Germinal center (tissue), 1 donor: ENCODE data around the gene MOXD1.
"Not testable (repeated sequence)": the region's sequence is repeated elsewhere in the genome, so short reads cannot be mapped to it uniquely, and the experiment has no call there.

ENCODE experiments used
- DNase-seq: peaks from one replicate; pipeline ENCODE4 v3.0.0; 2012; ENCODE audit warnings: mixed read lengths, low spot score

The MOXD1 gene

DNA sequence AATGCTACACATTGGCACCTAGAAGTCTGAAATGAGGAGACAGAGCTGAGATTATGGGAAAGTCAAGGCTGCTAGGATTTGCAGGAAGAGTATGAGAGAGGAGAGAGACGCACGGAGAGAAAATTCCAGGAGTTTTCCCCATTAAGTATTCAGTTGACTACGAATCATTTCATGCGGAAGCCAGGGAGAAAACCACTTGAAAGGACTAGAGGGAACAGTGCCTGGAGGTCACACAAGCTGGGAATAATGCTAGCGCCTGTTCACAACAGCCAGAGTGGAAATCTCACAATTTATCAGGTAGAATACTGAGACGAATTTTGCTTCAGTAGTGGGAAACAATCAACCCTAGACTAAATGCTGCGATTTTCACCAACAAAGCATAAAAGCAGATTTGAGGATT is 118.6 kb downstream of the MOXD1 start:
- no peak for DNase-seq

DNA sequence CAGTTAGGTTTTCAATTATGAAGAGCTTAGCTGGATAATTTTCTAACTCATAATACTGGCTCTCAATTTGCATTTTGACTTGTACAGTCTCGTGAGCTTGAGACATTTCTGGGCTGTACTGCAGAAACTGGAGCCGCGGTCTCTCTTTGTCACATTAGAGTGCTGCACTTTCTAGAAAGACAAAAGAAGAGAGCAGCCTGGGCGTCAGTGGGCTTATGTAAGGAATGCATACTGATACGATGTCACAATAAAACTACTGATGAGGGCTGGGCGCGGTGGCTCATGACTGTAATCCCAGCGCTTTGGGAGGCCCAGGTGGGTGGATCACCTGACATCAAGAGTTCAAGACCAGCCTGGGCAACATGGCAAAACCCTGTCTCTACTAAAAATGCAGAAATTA is 120.8 kb downstream of the MOXD1 start:
- no peak for DNase-seq

DNA sequence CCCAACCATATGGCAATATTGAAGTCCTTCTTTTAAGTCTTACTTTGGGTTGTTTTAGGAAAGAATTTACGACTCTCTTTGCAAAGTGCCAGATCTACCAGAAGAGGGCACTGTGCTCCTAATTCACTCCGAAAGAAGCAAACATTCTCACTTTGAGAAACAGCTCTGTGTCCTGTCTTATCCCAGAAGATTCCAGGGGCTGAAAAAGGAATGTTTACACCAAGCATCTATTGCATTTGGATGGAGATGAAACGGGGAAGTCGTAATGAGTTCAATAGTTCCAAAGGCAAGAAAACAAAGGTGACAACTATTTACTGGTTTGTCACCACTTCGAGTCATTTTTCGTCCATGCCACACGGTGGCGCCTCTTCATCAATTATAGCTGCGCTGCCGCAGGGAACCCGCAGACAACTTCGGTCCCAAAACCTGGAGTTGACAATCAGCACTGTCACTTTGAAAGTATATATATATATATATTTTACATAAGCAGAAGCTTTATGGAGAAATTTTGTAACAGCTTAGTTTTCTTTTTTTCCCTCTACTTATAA is 121.6 kb downstream of the MOXD1 start:
- DNase-seq = peak; percentile 57

DNA sequence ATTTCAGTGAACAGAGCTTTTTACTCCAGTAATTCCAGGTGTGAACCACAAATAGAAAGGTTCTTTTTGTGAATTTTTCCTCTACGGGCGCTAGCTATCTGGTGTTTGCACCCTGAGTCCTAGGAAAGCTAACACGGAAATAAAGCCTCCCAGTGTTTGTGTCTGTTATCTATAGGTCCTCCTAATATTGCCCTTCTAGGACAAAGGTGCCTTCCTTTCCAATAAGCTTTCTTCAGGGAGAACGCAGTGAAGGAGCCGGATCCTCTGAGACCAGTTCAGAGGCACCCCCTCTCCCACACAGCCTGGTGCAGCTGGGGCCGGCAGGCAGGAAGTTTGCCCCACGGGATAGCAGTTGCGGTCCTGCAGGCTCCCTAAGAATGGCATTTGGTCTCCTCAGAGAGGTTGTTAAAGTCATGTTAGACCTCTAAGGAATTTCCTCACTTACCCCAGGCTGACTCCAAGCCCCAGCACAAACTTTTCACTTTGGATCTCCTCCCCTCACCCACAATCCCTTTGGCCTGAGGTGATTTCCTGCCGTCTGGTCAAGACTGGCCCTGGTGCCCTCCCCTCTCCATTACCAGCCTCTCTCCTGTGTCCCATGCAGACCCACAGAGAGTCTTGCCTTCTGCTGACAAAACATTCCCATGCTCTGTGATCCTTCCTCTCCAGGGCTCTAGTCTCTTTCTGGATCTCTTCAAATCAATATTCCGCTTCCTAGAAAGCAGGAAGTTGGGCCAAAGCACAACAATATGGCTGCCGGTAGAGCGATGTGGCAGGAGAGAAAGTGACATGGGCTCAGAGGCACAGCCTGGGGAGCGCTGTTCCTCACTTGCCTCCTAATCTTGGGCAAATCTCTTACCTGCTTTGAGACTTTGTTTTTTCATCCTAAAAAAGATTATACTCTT is 126.0 kb downstream of the MOXD1 start:
- no peak for DNase-seq

DNA sequence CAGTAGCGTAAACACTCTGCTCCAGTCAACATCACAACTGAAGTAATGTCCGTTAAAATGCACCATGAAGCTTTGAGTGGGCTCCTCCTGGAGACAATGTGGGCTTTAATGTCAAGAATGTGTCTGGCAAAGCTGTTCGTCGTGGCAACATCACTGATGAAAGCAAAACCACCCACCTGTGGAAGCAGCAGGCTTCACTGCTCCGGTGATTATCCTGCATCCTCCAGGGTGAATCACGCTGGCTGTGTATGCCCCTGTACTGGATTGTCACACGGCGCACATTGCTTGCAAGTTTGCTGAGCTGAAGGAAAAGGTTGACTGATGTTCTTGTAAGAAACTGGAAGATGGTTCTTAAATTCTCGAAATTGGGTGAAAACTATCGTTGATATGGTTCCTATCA is 128.5 kb downstream of the MOXD1 start:
- no peak for DNase-seq

DNA sequence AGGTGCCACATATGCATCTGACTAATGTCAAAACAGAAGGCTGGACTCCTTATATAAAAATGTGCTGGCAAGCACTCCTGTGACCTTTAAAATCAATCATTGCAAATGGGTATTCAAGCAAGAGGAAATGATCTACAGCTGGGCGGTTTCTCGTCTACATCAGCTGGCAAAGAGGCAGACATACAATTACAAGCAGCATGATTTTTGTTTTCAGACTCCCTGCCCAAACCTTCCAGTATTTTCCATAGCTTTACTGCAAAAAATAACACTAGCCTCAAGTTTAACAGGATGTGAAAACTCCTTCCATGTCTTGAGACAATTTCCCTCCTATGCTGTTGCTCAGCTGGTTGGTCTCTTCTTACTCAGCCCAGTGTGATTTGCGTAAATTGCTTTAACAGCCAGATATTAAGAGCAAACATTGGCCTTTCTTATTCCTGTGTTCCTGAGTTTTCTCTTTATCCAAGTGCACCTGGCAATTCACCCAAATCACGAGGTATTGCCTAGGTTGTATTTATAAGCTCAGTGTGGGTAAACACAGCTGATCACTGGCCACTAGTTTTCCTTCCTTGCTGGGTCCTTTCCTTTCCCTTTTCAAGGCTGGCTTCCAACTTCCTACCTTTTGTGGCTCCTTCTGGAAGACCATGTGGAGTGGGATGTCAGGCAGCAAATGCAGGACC is 130.4 kb downstream of the MOXD1 start:
- DNase-seq = no peak

DNA sequence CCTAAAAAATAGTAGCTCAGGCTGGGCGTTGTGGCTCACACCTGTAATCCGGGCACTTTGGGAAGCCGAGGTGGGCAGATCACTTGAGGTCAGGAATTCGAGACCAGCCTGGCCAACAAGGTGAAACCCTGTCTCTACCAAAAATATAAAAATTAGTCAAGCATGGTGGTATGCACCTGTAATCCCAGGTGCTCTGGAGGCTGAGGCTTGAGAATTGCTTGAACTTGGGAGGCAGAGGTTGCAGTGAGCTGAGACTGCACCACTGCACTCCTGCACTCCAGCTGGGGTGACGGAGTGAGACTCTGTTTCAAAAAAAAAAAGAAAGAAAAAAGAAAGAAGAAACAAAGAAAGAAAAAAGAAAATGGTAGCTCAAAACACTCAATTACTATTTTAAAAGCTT is 132.6 kb downstream of the MOXD1 start:
- not testable (repeated sequence) for DNase-seq

DNA sequence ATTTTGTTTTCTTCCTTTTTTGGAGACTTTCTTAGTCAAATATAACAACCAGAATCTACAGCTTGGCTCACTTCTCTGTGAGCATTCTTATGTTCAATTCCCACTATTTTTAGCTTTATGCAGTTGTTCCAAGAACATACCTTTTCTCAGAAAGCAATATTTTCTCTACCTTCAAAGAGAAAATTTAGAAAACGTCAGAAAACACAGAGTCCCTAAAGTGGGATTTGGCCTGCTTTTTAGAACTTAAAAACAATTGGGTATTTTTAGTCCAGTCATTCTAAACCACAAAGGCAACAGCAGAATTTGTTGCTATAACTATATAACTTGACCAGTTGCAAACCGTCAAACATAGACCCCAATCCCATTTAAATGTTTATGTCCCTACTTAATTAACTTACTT is 133.1 kb downstream of the MOXD1 start:
- peak; percentile 5 for DNase-seq

DNA sequence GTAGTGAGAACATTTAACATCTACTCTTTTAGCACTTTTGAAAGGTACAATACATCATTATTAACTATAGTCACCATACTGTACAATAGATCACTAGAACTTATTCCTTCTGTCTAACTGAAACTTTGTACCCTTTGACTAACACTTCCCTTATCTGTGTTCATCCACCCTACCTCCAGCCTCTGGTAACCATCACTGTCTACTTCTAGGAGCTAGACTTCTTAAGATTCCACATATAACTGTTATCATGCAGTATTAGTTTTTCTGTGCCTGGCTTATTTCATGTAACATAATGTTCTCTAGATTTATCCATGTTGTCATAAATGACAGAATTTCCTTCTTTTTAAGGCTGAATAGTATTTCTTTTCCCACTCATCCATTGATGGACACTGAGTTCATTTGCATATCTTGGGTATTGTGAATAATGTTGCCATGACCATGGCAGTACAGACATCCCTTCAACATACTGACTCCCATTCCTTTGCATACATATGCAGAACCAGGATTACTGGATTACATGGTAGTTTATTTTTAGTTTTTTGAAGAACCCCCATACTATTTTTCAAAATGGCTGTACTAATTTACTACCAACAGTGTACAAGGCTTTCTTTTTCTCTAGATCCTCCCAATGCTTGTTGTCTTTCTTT is 135.7 kb downstream of the MOXD1 start:
- no peak for DNase-seq

DNA sequence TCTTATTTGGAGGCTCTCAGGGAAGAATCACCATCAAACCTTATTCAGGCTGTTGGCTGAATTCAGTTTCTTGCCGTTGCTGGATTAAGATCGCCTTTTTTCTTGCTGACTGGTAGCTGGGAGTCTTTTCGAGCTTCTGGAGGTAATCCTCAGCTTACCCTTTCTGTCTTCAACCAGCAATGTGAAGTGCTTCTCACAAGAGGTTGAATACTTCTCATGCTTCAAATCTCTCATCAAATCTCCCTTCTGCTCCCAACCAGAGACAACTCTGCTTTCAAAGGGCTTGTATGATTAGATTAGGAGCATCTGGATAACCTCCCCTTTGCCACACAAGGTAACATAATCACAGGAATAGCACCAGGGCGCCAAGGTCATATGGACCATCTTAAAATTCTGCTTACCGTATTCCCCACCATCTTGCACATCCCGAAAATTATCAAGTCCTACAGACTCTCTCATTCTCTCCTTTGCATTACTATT is 137.2 kb downstream of the MOXD1 start:
- no peak for DNase-seq

DNA sequence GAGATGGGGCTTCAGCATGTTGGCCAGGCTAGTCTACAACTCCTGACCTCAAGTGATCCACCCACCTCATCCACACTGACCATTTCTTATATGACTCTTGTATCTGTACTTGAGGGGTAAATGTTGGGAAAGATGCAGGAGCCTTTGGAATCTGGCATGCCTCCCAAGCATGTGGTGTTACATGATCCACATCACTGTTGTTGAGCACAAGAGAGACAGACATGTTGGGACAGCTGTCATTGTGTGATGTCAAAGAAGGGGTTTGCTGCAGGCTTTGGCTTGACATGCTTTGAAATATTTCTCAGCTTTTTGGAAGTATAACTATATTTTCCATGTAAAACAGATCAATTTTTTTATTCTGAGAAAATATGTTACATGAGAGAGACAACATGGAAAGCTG is 139.9 kb downstream of the MOXD1 start:
- DNase-seq = no peak

DNA sequence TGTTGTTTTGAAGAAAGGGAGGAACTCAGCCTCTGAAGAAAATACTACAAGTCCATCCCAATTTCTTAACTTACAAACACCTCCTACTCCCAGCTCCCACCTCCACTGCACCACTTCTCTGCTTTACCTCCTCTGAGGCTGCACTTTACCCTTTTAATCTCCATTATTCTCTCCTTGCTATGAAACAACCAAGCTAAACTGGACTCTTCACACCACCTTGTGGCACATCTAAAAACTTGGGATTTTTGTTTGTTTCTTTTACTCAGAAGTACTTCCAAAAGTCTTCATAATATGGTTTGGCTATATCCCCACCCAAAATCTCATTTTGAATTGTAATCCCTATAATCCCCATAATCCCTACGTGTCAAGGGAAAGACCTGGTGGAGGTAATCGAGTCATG is 142.2 kb downstream of the MOXD1 start:
- peak; percentile 8 for DNase-seq

DNA sequence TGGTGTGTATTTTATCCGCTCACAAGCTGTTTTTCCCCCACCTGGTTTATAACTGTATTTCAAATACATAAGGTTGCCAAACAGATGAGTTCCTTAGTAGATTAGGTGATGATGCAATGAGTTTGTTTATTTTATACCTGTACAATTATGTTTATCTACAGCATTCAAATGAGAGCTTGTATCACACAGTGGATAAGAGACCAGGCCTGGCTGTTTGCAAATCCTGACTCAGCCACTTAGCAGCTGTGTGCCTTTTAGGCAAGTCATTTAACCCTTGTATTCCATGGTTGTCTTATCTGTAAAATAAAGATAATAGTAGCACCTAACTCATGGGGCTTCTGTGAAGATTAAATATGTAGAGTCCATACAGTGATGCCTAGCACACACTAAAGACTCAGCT is 143.7 kb downstream of the MOXD1 start:
- no peak for DNase-seq

DNA sequence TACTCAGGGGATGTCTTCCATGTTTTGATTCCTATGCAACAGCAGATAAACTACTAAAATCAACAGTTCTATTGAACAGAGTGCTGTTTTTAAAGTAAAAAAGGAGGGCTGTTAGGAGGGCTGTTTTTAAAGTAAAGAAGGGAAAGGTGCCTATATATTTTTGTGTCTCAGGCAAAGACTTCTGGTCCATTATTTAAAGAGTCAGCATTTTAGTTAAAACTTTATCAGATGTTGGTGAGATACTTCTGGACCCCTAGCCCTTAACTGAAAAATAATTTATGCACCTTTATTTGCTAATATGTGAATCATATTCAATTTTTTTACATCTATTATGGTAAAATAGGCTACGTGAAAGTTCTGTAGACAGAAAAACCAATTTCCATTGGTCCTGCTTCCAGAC is 144.8 kb downstream of the MOXD1 start:
- no peak for DNase-seq

DNA sequence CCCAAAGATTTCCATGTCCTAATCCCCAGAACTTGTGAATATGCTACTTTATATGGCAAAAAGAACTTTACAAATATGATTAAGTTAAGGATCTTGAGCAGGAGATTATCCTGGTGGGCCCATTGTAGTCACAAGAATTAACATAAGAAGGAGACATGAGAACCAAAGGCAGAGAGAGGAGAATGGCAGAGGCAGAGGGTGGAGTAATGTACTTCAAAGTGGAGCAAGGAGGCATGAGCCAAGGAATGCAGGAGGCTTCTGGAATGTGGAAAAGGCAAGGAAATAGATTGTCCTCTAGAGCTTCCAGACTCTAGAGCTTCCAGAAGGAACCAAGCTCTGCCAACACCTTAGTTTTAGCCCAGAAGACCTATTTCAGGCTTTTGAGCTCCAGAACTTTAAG is 147.4 kb downstream of the MOXD1 start:
- DNase-seq = no peak

DNA sequence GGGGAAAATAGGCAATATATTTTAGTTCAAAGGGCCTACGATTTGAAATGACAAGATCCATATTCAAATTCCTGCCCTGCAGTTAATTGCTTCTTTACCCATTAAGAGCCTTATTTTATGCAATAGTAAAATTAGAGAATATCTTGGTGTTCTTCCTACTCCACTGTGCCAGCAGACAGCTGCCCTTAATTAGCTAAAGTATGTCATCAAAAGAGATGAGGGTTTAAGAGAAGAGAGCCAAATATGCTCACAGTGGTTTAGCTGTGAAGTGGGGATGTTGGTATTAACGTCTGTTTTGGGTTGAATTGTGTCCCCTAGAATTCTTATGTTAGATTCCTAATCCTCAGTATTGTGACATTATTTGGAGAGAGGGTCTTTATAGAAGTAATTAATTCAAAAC is 148.1 kb downstream of the MOXD1 start:
- no peak for DNase-seq

DNA sequence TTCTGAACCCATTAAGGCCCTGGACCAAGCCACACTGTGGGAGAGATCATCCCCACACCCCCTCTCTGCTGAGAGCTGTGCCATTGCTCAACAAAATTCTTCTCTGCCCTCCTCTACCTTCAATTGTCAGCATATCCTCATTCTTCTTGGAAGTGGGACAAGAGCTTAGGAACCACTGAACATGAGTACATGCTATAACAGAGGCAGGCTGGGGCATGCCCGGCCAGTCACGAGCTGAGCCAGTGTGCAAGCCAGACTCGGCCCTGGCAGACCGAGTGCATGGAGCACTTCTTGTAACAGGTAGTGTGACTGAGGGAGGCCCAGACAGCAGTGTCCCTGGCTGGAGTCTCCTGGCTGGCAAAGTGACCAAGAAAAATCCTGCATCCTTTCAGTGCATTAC is 149.2 kb downstream of the MOXD1 start:
- DNase-seq = no peak

DNA sequence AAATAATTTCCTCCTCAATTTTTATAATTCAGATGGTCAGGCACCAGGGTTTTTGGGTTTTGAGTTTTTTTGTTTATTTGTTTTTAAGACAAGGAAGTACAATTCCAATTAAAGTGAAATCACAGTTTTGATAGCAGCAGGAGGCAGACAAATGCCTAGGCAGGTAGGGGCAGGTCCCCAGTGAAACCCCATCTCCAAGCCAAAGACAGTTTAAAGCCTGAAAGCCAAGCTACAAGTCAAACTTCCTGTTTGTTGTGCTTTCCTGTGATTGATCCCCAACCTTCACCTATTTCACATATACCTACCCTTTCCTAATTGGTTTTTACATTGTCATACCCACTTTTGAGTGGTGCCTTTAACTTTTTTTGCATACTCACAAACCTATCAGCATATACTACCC is 149.6 kb downstream of the MOXD1 start:
- DNase-seq = no peak

DNA sequence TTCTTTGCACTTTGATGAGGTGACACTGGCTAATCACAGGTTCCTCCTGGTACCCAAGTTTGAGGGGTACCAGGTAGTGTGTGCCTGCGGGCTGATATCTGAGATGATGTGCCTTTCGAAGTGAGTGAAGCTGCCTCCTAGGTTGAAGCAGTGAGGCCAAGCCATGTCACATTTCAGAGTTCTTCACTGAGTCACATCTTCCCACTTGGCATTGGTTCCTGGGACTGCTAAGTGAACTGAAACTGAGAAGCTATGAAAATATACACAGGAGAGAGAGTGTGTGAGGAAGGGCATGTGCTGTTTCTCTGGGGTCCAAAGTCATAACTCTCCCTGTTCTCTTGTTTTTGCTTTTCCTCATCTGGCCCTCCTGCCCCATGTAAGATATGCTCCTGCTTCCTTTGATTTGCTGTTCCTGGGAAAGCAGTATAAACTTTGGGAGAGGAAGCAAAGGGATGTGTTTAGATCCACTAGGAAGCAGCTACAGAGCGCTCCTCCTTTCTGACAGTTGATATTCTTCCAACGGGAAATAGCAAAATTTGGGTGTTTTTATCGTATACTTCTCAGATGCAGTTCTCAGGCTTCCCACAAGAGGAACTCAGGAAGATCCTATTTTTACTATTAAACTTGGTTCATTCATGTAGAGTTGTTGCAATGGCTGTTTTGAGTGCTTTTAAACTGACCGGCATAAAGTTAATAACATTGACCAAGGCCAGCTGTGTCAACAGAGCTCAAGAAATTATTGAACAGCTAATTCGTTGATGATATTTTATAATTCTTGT is 153.7 kb downstream of the MOXD1 start:
- DNase-seq = no peak

DNA sequence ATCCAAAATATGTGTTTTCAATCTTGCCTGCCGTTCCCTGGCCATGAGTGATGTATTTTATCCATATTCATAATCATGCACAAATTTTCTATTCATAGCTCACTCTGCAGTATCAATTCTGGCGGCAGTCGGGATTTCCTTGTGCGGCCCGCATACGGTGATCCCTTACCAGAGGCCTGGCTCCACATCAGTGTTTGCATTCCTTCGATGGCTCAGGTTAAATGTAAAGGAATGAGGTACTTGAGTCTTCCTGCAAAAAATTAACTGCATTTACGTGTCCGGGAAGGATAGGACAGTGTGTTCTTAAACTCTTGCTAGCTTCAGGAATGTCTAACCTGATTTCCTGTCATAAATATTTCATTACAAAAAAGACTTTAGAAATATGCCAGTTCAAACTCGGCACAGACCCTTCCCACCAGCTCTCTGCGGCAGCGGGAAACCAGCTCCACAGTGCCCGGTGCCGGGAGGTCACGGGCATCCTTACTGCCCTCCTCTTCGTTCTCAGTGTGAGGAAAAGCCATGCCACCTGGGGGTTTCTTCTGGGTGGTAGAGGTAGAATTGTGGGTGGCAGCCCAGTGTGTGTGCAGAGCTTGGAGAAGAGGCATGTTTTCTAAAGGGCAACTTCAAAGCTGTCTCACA is 154.5 kb downstream of the MOXD1 start:
- DNase-seq = no peak

DNA sequence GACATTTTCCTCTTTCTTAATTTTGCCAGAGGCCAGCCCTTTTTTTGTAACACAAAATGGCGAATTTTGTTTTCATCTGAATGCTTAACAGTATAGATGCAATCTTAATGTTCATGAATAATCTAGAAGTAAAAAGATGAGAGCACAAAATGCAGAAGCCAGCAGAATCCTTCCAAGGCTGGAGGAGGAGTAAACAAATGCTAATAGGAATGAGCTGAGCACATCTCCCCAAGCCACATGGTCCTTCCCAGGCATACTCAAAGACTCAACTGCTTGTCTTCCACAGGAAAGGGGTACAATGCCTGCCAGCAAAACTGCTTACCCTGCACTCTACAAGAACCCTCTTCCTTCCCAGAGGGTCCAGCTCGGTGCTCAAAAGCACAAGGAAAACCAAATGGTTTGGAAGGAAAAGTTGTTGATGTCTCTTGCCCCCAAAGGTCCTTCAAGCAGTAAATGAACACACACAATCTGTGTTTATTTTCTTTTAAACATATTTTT is 155.1 kb downstream of the MOXD1 start:
- DNase-seq = no peak
